ENCODE data around the gene USP17L25.
"Not testable (repeated sequence)": the region's sequence is repeated elsewhere in the genome, so short reads cannot be mapped to it uniquely, and the experiment has no call there.

- TF ChIP-seq ZSCAN31 (CRISPR knock-in tag; IDR thresholded peaks at IDR 0.05; ENCODE audit: low read depth); THAP9 (CRISPR knock-in tag; IDR thresholded peaks at IDR 0.05; ENCODE audit: borderline replicate concordance); NFIC (IDR thresholded peaks at IDR 0.05; ENCODE audit: low read length); CTCF (CRISPR knock-in tag; IDR thresholded peaks at IDR 0.05); EZH2 (conservative IDR thresholded peaks at IDR 0.05; ENCODE audit: low read depth, low read length); ZNF549 (CRISPR knock-in tag; IDR thresholded peaks at IDR 0.05); SKI (IDR thresholded peaks at IDR 0.05; ENCODE audit: partially characterized antibody); ZKSCAN5 (CRISPR knock-in tag; IDR thresholded peaks at IDR 0.05); KAT8 (CRISPR knock-in tag; IDR thresholded peaks at IDR 0.05); ZNF235 (CRISPR knock-in tag; IDR thresholded peaks at IDR 0.05; ENCODE audit: borderline replicate concordance); ATF4 (CRISPR knock-in tag; IDR thresholded peaks at IDR 0.05): not testable (repeated sequence)
These were observed 5.5 kb upstream of the USP17L25 start for GRCh38 chr4:9324191-9324590.
